ENCODE data around the gene REXO1. TPM values are rescaled to one million over a fixed set of nuclear protein-coding genes. Genes with fewer than 3 reads are reported as not detected.

REXO1 gene
- total and polyA plus RNA-seq, 2 donors (not counting 3 experiments of a cell fraction or from before 2014, with no cell fraction given): 41.1 to 56.9 TPM

- Histone ChIP-seq H3K9me3 (replicated peaks; ENCODE audit: control insufficient read depth, insufficient read depth, low read length) (no peaks in the 10 kb centered on the region), H3K4me3 (replicated peaks in 1 of 3; ENCODE audit: insufficient read depth in 1 of 3, low read depth in 1 of 3, low read length in 3 of 3) (no peak overlapping the region), H3K79me2 (ENCODE audit: control insufficient read depth, insufficient read depth, low read length) (peaks cover 25% of the 10 kb centered on the region), H3K9me1 (replicated peaks; ENCODE audit: control insufficient read depth, extremely low read depth, insufficient read depth, low read length) (no peaks in the 10 kb centered on the region), H3K9ac (replicated peaks; ENCODE audit: extremely low read depth, insufficient read depth, low read length) (no peak overlapping the region), H3K27me3 (ENCODE audit: control insufficient read depth in 2 of 2, insufficient read depth in 2 of 2, low read length in 2 of 2) (no peaks in the 10 kb centered on the region), H3K36me3 (ENCODE audit: control insufficient read depth in 2 of 2, extremely low read depth in 1 of 2, insufficient read depth in 2 of 2, low read length in 2 of 2) (no peaks in the 10 kb centered on the region), H4K20me1 (replicated peaks; ENCODE audit: control insufficient read depth, extremely low read depth, insufficient read depth, low read length) (no peaks in the 10 kb centered on the region), H3K27ac (ENCODE audit: insufficient read depth, low read depth, low read length) (no peak overlapping the region), H3K4me2 (ENCODE audit: insufficient read depth, low read length) (no peak overlapping the region), H2AFZ (ENCODE audit: low read depth, low read length) (no peak overlapping the region), H3K4me1 (ENCODE audit: control insufficient read depth, extremely low read depth, insufficient read depth, low read length) (peaks cover 17% of the 10 kb centered on the region)
- intact Hi-C loops (cut with micrococcal nuclease) (loop anchor here (2.0 kb wide), 2 partner anchors 19 to 63 kb away; partner anchors contain the start of gene ABHD17A), dilution Hi-C loops (cut with MboI; ENCODE audit: extremely low pct_ligation_motif_present, low sequenced_read_pairs) (no loop called here)
- POLR2A ChIA-PET: no interaction called here
- BruUV-seq (replicated peaks): no TSS peak
- CTCF ChIA-PET: interaction anchor here (0.9 to 3.2 kb wide), 17 partner anchors 8 to 78 kb away, joined by 3 to 44 read pairs (median 4); partner anchors contain the start of gene ABHD17A
- DNase-seq (ENCODE audit: low read depth, low spot score): no peak
- FAIRE-seq: no peak
- TF ChIP-seq FOS (IDR thresholded peaks at IDR 0.05; ENCODE audit: borderline replicate concordance, insufficient read depth, low read length) (no peak), POLR2AphosphoS5 (IDR thresholded peaks at IDR 0.05; ENCODE audit: insufficient read depth, low read depth, low read length) (no peak), JUN (IDR thresholded peaks at IDR 0.05; ENCODE audit: borderline replicate concordance, insufficient read depth, insufficient read length, low read depth) (no peak), EZH2 (IDR thresholded peaks at IDR 0.05; ENCODE audit: borderline replicate concordance, low read depth, low read length, severe bottlenecking) (no peak), MYC (IDR thresholded peaks at IDR 0.05; ENCODE audit: low read depth, low read length) (no peak), POLR2A (IDR thresholded peaks at IDR 0.05; ENCODE audit: low read depth, low read length) (no peak), GATA2 (IDR thresholded peaks at IDR 0.05; ENCODE audit: insufficient read depth, insufficient read length, low read depth, low read length) (no peak), CTCF (IDR thresholded peaks at IDR 0.05; ENCODE audit: extremely low read depth in 1 of 2, insufficient read depth in 1 of 2, low read depth in 1 of 2, low read length in 2 of 2) (no peak)
- TF ChIP-seq, protein P1, sequence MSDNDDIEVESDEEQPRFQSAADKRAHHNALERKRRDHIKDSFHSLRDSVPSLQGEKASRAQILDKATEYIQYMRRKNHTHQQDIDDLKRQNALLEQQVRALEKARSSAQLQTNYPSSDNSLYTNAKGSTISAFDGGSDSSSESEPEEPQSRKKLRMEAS (IDR thresholded peaks at IDR 0.05; ENCODE audit: insufficient read depth, insufficient read length): no peak
These were observed 17.1 kb upstream of the REXO1 start for GRCh38 chr19:1865172-1866010.

Measured in endothelial cell of umbilical vein (primary cell).